Measurements from ENCODE around the gene CEP295NL. TPM values are rescaled to one million over a fixed set of nuclear protein-coding genes. Genes with fewer than 3 reads are reported as not detected.
"Not testable (repeated sequence)": the region's sequence is repeated elsewhere in the genome, so short reads cannot be mapped to it uniquely, and the experiment has no call there.

CEP295NL gene
- total RNA-seq: 0.79 TPM
- long read RNA-seq: 0 reads

- ATAC-seq (no peak), DNase-seq (no peak)
- intact Hi-C loops (cut with micrococcal nuclease): no loop called here
Observed at GRCh38 chr17:78903101-78903779, at the start of gene CEP295NL. Gene CEP295NL, minus strand, starts transcription at chr17:78903201. Its CDS starts 1,373 bp downstream, at chr17:78901828.

GRCh38 chr17:78952706-78953105, 49.7 kb upstream of the CEP295NL start:
- peak; percentile 49 for ATAC-seq
- intact Hi-C loops (cut with micrococcal nuclease): no loop called here
- DNase-seq: no peak

GRCh38 chr17:78951967-78952551, 49.1 kb upstream of the CEP295NL start:
- intact Hi-C loops (cut with micrococcal nuclease): no loop called here
- DNase-seq (peak; percentile 64), ATAC-seq (peak; percentile 69)

- intact Hi-C loops (cut with micrococcal nuclease): no loop called here
- no peak for DNase-seq
- no peak for ATAC-seq
Observed at GRCh38 chr17:78950870-78951269, 47.9 kb upstream of the CEP295NL start.

GRCh38 chr17:78947235-78948149, 44.5 kb upstream of the CEP295NL start:
- intact Hi-C loops (cut with micrococcal nuclease): no loop called here
- DNase-seq: no peak

GRCh38 chr17:78946631-78947030, 43.6 kb upstream of the CEP295NL start:
- no peak for ATAC-seq
- intact Hi-C loops (cut with micrococcal nuclease): no loop called here
- DNase-seq: no peak

More at GRCh38 chr17:78947235-78948149, 44.5 kb upstream of the CEP295NL start:
- ATAC-seq: no peak

GRCh38 chr17:78946131-78946530, 43.1 kb upstream of the CEP295NL start:
- intact Hi-C loops (cut with micrococcal nuclease): no loop called here
- DNase-seq: no peak

GRCh38 chr17:78945455-78945854, 42.5 kb upstream of the CEP295NL start:
- intact Hi-C loops (cut with micrococcal nuclease); DNase-seq; ATAC-seq: not testable (repeated sequence)

More at GRCh38 chr17:78946131-78946530, 43.1 kb upstream of the CEP295NL start:
- no peak for ATAC-seq

- DNase-seq (no peak), ATAC-seq (no peak)
- intact Hi-C loops (cut with micrococcal nuclease): no loop called here
Observed at GRCh38 chr17:78944956-78945355, 42.0 kb upstream of the CEP295NL start.

GRCh38 chr17:78944026-78944425, 41.0 kb upstream of the CEP295NL start:
- intact Hi-C loops (cut with micrococcal nuclease): no loop called here
- no peak for DNase-seq
- no peak for ATAC-seq

- intact Hi-C loops (cut with micrococcal nuclease): no loop called here
- ATAC-seq (no peak), DNase-seq (no peak)
Observed at GRCh38 chr17:78940708-78941107, 37.7 kb upstream of the CEP295NL start.

GRCh38 chr17:78940258-78940657, 37.3 kb upstream of the CEP295NL start:
- intact Hi-C loops (cut with micrococcal nuclease): no loop called here
- ATAC-seq (no peak), DNase-seq (no peak)

- intact Hi-C loops (cut with micrococcal nuclease): no loop called here
- no peak for DNase-seq
- no peak for ATAC-seq
Observed at GRCh38 chr17:78939615-78940014, 36.6 kb upstream of the CEP295NL start.

- ATAC-seq: no peak
- DNase-seq: no peak
- intact Hi-C loops (cut with micrococcal nuclease): no loop called here
Observed at GRCh38 chr17:78937561-78937960, 34.6 kb upstream of the CEP295NL start.

- ATAC-seq (peak; percentile 47), DNase-seq (peak; percentile 73)
- intact Hi-C loops (cut with micrococcal nuclease): no loop called here
Observed at GRCh38 chr17:78935419-78936323, 32.7 kb upstream of the CEP295NL start.

- DNase-seq (no peak), ATAC-seq (no peak)
- intact Hi-C loops (cut with micrococcal nuclease): no loop called here
Observed at GRCh38 chr17:78934681-78935418, 31.8 kb upstream of the CEP295NL start.

- peak; percentile 95 for DNase-seq
- peak; percentile 85 for ATAC-seq
- intact Hi-C loops (cut with micrococcal nuclease): no loop called here
Observed at GRCh38 chr17:78933959-78934568, 31.1 kb upstream of the CEP295NL start.

Measured in left ventricle myocardium superior (tissue), 1 donor.